Epithelial cell of esophagus (primary cell): ENCODE data around the gene CHID1.
A peak's percentile ranks its signal among the peaks of the same experiment; 100 is the strongest.

Source experiments
- DNase-seq: peaks from one replicate; pipeline ENCODE4 v3.0.0; 2010; ENCODE audit warnings: low read depth
- H3K4me3 ChIP-seq: 2 replicates; pipeline ENCODE4 v1.5.1; 2011; ENCODE audit warnings: mild to moderate bottlenecking, low read length, control low read depth
- CTCF ChIP-seq: IDR thresholded peaks from 2 replicates; pipeline ENCODE4 v1.5.1; 2011; ENCODE audit warnings: low read depth, mild to moderate bottlenecking, low read length, control low read depth, inconsistent platforms; ENCODE audit not compliant: insufficient read depth; ENCODE audit errors: missing control alignments

The CHID1 gene

DNA sequence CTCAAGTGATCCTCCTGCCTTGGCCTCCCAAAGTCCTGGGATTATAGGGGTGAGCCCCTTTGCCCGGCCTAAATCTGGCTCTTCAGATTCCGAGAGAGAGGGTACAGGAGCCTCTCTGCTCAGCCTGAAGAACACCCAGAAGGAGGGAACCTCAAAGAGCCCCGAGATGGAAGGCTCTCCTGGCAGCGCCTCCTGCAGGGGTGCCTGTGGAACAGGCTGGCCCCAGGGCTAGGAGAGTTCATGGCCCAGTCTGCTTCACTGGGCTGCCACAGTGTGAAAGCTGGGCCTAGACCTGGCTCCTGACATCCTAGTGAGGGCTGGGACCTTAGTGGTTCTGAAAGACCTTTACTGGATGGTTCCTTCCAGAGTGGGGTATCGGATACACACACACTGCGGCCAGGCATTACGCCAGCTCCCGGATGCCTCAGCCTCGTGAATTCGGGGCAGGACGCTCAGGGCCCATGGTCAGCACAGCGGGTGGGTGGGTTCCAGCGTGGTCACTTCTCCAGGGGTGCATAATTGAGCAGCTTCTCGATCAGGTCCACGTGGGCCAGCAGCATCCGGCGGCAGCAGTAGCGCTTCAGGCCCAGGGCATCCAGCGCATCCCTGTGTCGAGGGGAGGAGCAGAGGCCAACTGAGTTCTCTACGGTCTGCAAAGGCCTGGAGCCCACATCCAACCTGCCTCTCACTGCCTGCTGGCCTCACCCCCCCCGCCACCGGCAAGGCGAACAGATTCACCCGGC lies 70.6 kb downstream of the CHID1 start:
- peak; percentile 49 for TF ChIP-seq CTCF
- peak overlapping the region; percentile 89 for H3K4me3 ChIP-seq

GRCh38 chr11:839280-839623 lies 71.4 kb downstream of the CHID1 start:
- H3K4me3 ChIP-seq, result no peak overlapping the region
- no peak for DNase-seq

More for the DNA sequence above, 70.6 kb downstream of the CHID1 start:
- peak; percentile 39 for DNase-seq

GRCh38 chr11:838441-839279 lies 72.0 kb downstream of the CHID1 start:
- peak; percentile 46 for DNase-seq
- TF ChIP-seq CTCF, result no peak
- no peak overlapping the region for H3K4me3 ChIP-seq

More at GRCh38 chr11:839280-839623, 71.4 kb downstream of the CHID1 start:
- TF ChIP-seq CTCF, result no peak

DNA sequence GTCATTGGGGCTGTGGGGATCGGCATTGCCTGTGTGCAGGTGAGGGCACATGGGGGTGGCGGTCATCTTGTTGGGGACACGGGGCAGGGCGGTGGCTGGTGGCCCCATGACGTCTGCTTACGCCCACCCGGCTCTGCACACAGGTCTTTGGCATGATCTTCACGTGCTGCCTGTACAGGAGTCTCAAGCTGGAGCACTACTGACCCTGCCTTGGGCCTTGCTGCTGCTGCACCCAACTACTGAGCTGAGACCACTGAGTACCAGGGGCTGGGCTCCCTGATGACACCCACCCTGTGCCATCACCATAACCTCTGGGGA lies 72.7 kb downstream of the CHID1 start:
- TF ChIP-seq CTCF, result no peak
- no peak for DNase-seq
- H3K4me3 ChIP-seq, result no peak overlapping the region

GRCh38 chr11:837189-837989 lies 73.2 kb downstream of the CHID1 start:
- TF ChIP-seq CTCF, result no peak
- no peak overlapping the region for H3K4me3 ChIP-seq
- no peak for DNase-seq

DNA sequence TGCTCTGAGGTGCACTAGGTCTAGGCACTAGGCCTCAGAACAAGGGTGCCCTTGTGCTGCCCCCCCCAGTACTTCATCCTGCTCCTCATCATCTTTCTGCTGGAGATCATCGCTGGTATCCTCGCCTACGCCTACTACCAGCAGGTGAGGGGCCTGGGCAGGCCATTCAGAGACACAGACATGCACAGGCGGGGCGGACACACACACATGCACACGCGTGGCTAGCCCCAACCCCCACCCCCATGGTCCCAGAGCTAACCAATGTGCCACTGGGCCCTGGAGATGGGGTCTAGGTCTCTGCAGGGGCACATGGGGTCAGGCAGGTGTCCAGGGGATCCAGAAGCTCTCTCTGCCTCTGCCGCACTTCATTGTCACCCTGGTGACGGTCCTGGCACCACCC lies 73.9 kb downstream of the CHID1 start:
- no peak overlapping the region for H3K4me3 ChIP-seq
- DNase-seq, result no peak
- TF ChIP-seq CTCF, result no peak
